GM21447 (cell line): Measurements from ENCODE around the gene DDAH1.
"Not testable (repeated sequence)": the region's sequence is repeated elsewhere in the genome, so short reads cannot be mapped to it uniquely, and the experiment has no call there.

Source experiments
- ATAC-seq: cut with Tn5 transposase; IDR thresholded peaks from one replicate; pipeline ENCODE4 v1.9.1; 2021; ENCODE audit not compliant: unreplicated experiment

The DDAH1 gene

GRCh38 chr1:85465099-85465785 is at the start of gene DDAH1:
Gene DDAH1, minus strand, starts transcription at chr1:85465159. Its CDS starts 114 bp downstream, at chr1:85465045.
- peak; percentile 54 for ATAC-seq

- ATAC-seq, result not testable (repeated sequence)
Observed at GRCh38 chr1:85513998-85514397, 49.0 kb upstream of the DDAH1 start.

DNA sequence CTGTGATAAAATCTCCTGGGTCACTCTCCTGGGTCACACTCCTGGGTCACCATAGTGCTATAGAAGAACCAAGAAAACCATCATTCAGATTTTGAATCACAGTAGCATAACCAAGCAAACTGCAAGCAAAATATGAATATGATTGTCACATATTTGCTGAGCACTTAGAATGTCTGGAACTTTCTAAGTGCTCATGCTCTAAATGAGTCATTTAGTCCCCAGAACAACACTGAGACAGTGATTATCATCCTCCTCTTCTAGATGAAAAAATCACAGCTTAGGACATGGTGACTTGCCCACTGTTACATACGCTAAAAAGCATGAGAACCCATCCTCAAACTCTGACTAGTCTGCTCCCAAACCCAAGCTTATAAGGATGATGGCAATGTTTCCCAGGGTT is 39.5 kb upstream of the DDAH1 start:
- no peak for ATAC-seq

- ATAC-seq, result no peak
Observed at GRCh38 chr1:85502625-85503083, 37.7 kb upstream of the DDAH1 start.

- ATAC-seq, result no peak
Observed at GRCh38 chr1:85502171-85502570, 37.2 kb upstream of the DDAH1 start.

DNA sequence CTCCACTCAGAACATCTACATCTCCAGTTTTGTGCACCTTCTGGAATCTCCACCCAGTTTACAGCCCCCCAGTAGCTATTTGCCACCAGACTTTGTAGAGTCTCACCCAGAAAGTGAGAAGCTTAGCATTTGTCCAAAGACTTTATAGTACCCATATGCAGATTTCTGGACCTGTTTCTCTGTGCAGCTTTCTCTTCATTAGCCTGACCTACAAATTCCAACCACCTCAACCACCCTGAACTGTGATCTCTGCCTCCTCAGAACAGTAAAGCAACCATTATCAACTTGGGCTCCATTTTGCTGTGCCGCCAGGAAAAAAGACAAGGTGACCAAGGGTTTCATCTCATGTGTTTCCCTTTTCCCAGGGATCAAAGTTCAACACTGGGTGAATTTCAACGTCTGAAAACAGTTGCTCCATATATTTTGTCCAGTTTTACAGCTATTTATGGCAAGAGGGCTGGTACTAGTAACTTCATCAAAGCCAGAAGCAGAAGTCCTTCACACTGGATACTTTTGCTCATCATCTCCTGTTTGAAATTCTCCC is 36.5 kb upstream of the DDAH1 start:
- ATAC-seq, result no peak

- no peak for ATAC-seq
Observed at GRCh38 chr1:85496941-85497582, 32.1 kb upstream of the DDAH1 start.

GRCh38 chr1:85495556-85495955 is 30.6 kb upstream of the DDAH1 start:
- no peak for ATAC-seq

GRCh38 chr1:85494904-85495266 is 29.9 kb upstream of the DDAH1 start:
- no peak for ATAC-seq

GRCh38 chr1:85494074-85494903 is 29.3 kb upstream of the DDAH1 start:
- no peak for ATAC-seq

- ATAC-seq, result no peak
Observed at GRCh38 chr1:85490270-85490985, 25.5 kb upstream of the DDAH1 start.

DNA sequence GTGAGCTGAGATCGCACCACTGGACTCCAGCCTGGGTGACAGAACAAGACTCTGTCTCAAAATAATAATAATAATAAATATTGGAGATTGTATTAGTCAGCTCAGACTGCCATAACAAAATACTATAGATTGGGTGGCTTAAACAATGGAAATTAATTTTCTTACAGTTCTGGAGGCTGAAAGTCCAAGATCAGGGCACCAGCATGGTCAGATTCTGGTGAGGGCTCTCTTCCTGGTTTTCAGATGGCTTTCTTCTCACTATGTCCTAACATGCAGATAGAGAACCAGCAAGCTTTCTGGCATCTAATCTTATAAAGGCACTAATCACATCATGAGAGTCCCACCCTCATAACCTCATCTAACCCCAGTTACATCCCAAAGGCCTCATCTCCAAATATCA is 23.2 kb upstream of the DDAH1 start:
- ATAC-seq, result no peak

- ATAC-seq, result no peak
Observed at GRCh38 chr1:85485516-85485915, 20.6 kb upstream of the DDAH1 start.

DNA sequence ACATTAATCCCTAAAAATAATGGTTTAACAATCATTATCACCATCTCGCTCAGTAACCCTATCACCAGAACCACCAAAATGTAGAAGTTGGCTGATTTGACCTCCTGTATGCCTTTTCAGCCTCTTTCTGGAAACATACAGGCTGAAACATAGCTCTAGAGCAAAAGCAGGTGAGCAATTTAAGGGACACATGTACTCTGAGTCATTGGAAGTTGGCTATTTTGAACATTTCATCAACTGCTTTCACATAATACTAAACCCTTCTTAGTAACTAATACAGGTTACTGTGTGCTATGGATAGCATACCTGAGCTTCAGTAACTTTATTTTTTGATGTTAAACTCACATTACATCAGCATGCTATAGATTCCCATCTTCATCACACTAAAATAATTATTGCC is 19.8 kb upstream of the DDAH1 start:
- no peak for ATAC-seq

- ATAC-seq, result no peak
Observed at GRCh38 chr1:85484264-85484663, 19.3 kb upstream of the DDAH1 start.

GRCh38 chr1:85481688-85482087 is 16.7 kb upstream of the DDAH1 start:
- ATAC-seq, result no peak

DNA sequence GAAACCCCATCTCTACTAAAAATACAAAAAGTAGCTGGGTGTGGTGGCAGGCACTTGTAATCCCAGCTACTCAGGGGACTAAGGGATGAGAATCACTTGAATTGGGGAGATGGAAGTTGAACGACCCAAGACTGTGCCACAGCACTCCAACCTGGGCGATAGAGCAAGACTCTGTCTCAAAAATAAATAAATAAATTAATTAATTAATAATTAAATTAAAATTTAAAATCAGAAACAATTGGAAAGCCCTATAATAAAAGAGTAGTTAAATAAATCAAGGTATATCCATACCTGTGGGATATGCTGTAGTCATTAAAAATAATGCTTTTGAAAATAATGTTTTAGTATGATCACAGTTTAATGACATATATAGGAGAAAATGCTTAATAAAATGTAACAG is 15.6 kb upstream of the DDAH1 start:
- no peak for ATAC-seq

- no peak for ATAC-seq
Observed at GRCh38 chr1:85479491-85479890, 14.5 kb upstream of the DDAH1 start.

- no peak for ATAC-seq
Observed at GRCh38 chr1:85478366-85478765, 13.4 kb upstream of the DDAH1 start.

DNA sequence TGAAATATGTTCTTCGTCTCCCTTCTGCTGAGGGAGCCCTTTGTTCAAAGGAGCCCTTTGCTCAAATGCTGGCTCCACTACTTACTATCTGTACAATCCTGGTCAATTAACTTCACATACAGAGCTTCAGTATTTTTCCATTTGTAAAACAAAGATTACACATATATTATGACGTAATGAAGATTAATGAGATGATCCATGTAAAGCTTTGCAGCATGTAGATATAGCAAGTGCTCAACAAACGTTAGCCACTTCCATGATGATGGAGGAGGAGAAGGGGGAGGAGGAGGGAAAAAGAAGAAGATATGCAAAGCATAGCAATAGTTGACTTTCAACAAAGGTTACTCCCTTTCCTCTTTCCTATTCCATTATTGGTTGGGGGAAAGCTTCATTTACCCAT is 10.1 kb upstream of the DDAH1 start:
- ATAC-seq, result no peak

GRCh38 chr1:85473390-85473789 is 8.4 kb upstream of the DDAH1 start:
- no peak for ATAC-seq
